ENCODE measurements around the gene SMIM28. TPM values are rescaled to one million over a fixed set of nuclear protein-coding genes. Genes with fewer than 3 reads are reported as not detected.

SMIM28 gene
- total RNA-seq, 4 donors from 2014 or later, result not detected

DNA sequence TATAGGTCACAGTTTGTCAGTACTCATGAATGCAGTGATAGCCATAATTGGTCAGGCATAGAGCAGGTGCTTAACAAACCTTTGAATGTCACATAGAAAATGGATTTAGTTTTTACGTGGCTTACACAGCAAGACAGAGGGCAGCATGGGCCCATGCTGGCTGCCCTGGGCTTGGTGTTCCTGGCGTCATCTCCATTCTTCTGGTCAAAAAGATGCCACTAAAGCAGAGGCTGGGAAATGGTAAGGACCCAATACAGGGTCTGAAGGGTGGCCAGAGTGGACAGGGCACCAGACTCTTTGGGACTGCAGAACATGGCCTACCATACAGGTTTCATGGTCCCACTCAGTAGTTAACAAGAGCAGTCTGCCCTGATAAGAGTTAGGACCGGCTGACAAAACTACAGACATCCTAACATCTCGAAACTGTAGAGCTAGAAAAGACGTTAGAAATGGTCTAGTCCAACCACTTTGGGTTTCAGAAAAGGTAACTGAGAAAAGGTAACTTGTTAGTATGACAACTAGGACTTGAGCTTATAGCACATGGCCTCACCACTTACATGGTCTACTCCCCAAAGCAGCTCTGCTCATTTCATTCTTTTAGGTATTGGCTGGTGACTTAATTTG lies 48.9 kb downstream of the SMIM28 start:
- Histone ChIP-seq H3K36me3 (peaks cover 17% of the 10 kb centered on the region), H3K27me3 (no peaks in the 10 kb centered on the region), H3K9me3 (no peaks in the 10 kb centered on the region), H3K4me3 (no peak overlapping the region), H3K4me1 (no peaks in the 10 kb centered on the region), H3K27ac (no peak overlapping the region)
- DNase-seq (ENCODE audit: low spot score in 2 of 2), result no peak
- TF ChIP-seq EP300 (IDR thresholded peaks at IDR 0.05) (no peak), POLR2A (IDR thresholded peaks at IDR 0.05) (no peak), POLR2AphosphoS5 (IDR thresholded peaks at IDR 0.05) (no peak), CTCF (IDR thresholded peaks at IDR 0.05) (no peak)
- WGBS, result 90% methylated on average over 5 of the region's 5 CpGs

DNA sequence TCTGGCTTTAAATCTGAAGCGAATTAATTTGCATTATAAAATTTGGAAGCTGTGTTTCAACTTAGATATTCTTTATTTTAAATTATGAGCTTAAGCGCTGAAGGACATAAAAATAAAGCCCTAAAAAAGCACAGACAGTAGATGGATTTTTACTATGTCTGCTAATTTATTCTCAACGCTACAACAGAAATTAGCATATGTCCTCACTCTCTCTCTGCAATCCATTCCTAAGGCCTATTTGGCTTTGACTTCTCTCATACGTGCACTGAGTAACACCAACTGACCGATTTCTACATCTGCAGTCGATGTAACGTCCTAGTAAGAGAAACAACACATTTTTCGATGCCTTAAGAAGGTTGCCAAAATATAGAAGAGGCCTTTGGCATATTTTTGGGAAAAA lies 50.0 kb downstream of the SMIM28 start:
- no peaks in the 10 kb centered on the region for H3K27me3 ChIP-seq
- peaks cover 27% of the 10 kb centered on the region for H3K36me3 ChIP-seq
- no peak for TF ChIP-seq POLR2A (IDR thresholded peaks at IDR 0.05)
- TF ChIP-seq CTCF (IDR thresholded peaks at IDR 0.05), result no peak
- TF ChIP-seq EP300 (IDR thresholded peaks at IDR 0.05), result no peak
- no peak for TF ChIP-seq POLR2AphosphoS5 (IDR thresholded peaks at IDR 0.05)
- no peaks in the 10 kb centered on the region for H3K4me1 ChIP-seq
- no peak overlapping the region for H3K27ac ChIP-seq
- no peaks in the 10 kb centered on the region for H3K9me3 ChIP-seq
- H3K4me3 ChIP-seq, result no peak overlapping the region
- WGBS, result 84% methylated on average over 8 of the region's 8 CpGs
- no peak for DNase-seq (ENCODE audit: low spot score in 2 of 2)

- no peak for DNase-seq (ENCODE audit: low spot score in 2 of 2)
- 31% methylated on average over 8 of the region's 8 CpGs for WGBS
- H3K4me3 ChIP-seq, result no peak overlapping the region
- no peaks in the 10 kb centered on the region for H3K4me1 ChIP-seq
- TF ChIP-seq POLR2A (IDR thresholded peaks at IDR 0.05) (no peak), CTCF (IDR thresholded peaks at IDR 0.05) (peak; percentile 39 to 42), EP300 (IDR thresholded peaks at IDR 0.05) (no peak)
- H3K36me3 ChIP-seq, result peaks cover 31% of the 10 kb centered on the region
- H3K27ac ChIP-seq, result no peak overlapping the region
- H3K9me3 ChIP-seq, result no peaks in the 10 kb centered on the region
- H3K27me3 ChIP-seq, result no peaks in the 10 kb centered on the region
Observed at GRCh38 chr6:138428944-138429598, 51.4 kb downstream of the SMIM28 start.

- 82% methylated on average over 12 of the region's 12 CpGs for WGBS
- Histone ChIP-seq H3K4me3 (no peak overlapping the region), H3K4me1 (no peaks in the 10 kb centered on the region), H3K27ac (no peak overlapping the region), H3K9me3 (no peaks in the 10 kb centered on the region), H3K27me3 (no peaks in the 10 kb centered on the region), H3K36me3 (peaks cover 26% of the 10 kb centered on the region)
- no peak for DNase-seq (ENCODE audit: low spot score in 2 of 2)
- TF ChIP-seq CTCF (IDR thresholded peaks at IDR 0.05) (no peak), EP300 (IDR thresholded peaks at IDR 0.05) (no peak), POLR2A (IDR thresholded peaks at IDR 0.05) (no peak), POLR2AphosphoS5 (IDR thresholded peaks at IDR 0.05) (no peak)
Observed at GRCh38 chr6:138429761-138430160, 52.1 kb downstream of the SMIM28 start.

GRCh38 chr6:138430361-138431145 lies 52.8 kb downstream of the SMIM28 start:
- 79% methylated on average over 23 of the region's 29 CpGs for WGBS
- no peak for DNase-seq (ENCODE audit: low spot score in 2 of 2)
- H3K27me3 ChIP-seq, result no peaks in the 10 kb centered on the region
- no peaks in the 10 kb centered on the region for H3K9me3 ChIP-seq
- H3K4me3 ChIP-seq, result no peak overlapping the region
- peaks cover 26% of the 10 kb centered on the region for H3K36me3 ChIP-seq
- TF ChIP-seq CTCF (IDR thresholded peaks at IDR 0.05), result no peak
- no peak for TF ChIP-seq POLR2AphosphoS5 (IDR thresholded peaks at IDR 0.05)
- no peak for TF ChIP-seq POLR2A (IDR thresholded peaks at IDR 0.05)
- TF ChIP-seq EP300 (IDR thresholded peaks at IDR 0.05), result no peak
- no peaks in the 10 kb centered on the region for H3K4me1 ChIP-seq
- no peak overlapping the region for H3K27ac ChIP-seq
